Measurements from ENCODE around the gene ARHGEF19.
"Not testable (repeated sequence)": the region's sequence is repeated elsewhere in the genome, so short reads cannot be mapped to it uniquely, and the experiment has no call there.

DNA sequence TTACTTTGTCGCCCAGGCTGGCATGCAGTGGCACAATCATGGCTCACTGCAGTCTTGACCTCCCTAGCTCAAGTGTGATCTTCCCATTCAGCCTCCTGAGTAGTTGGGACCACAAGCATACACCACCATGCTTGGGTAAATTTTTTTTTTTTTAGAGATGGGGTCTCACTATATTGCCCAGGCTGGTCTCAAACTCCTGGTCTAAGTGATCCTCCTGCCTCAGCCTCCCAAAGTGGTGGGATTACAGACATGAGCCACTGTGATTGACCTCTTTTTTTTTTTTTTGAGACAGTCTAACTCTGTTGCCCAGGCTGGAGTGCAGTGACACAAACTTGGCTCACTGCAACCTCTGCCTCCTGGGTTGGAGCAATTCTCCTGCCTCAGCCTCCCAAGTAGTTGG is 33.8 kb upstream of the ARHGEF19 start:
- not testable (repeated sequence) for TF ChIP-seq CTCF (IDR thresholded peaks at IDR 0.05; ENCODE audit: low read depth, low read length); EZH2phosphoT487 (IDR thresholded peaks at IDR 0.05; ENCODE audit: low read depth)

Data from OCI-LY3 (cell line).